Measurements from ENCODE around the gene CHRM2.

CHRM2 gene

DNA sequence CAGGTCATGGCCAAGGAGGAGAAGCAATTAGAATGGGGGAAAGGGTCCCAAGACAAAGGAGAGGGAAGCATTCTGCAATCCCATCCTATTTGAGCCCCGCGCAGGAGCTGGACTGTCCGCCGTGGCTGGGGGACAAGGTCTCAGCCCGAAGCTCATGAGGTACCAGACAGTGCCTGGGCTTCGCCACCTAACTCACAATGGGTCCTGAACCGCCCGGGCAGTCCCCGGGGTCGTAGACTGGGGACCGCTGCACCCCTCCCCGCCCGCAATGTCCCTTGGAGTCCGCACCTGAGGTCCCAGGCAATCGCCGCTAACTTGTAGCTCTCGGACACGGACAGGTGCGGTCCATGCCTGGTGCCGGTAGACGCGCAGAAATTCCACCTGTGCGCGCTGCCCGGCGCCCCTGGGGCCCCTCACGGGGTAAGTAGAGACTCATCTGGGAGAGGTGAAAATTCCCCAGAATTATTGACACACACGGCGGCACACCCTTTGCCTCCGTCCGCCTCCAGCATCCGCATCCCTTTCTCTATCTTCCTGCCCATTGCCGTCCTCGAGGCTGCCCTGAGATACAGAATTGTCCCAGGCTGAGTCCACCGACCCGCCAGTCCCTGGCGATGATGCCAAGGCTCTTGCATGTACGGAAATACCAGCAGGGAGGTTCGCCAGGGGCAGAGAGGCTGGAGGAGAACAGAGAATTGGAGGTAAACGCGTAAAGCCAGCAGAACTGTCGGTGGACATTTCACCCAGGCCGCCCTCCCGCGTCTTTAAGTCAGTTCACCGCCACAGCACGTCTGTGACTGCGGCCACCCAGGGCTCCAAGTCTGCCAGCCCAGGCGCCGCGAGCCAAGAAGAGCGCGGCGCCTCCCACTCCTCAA, 1.8 kb downstream of the CHRM2 start:
- no peak overlapping the region for H3K4me2 ChIP-seq

GRCh38 chr7:136870866-136871487, 2.5 kb downstream of the CHRM2 start:
- H3K36me3 ChIP-seq, result no peaks in the 10 kb centered on the region
- no peak overlapping the region for H3K27ac ChIP-seq
- no peak overlapping the region for H3K9ac ChIP-seq
- H4K20me1 ChIP-seq, result no peaks in the 10 kb centered on the region
- no peaks in the 10 kb centered on the region for H3K4me1 ChIP-seq
- no peak for TF ChIP-seq Cebpa-rat (IDR thresholded peaks at IDR 0.05)
- H3K27me3 ChIP-seq, result no peaks in the 10 kb centered on the region
- peaks cover 31% of the 10 kb centered on the region for H3K9me3 ChIP-seq
- H3K4me3 ChIP-seq, result no peak overlapping the region
- H3K4me2 ChIP-seq, result no peak overlapping the region

More for the DNA sequence above, 1.8 kb downstream of the CHRM2 start:
- Histone ChIP-seq H3K4me1 (no peaks in the 10 kb centered on the region), H4K20me1 (no peaks in the 10 kb centered on the region), H3K9ac (no peak overlapping the region), H3K27me3 (no peaks in the 10 kb centered on the region), H3K27ac (no peak overlapping the region), H3K4me3 (no peak overlapping the region), H3K36me3 (no peaks in the 10 kb centered on the region), H3K9me3 (peaks cover 31% of the 10 kb centered on the region)
- TF ChIP-seq Cebpa-rat (IDR thresholded peaks at IDR 0.05), result no peak

GRCh38 chr7:136874393-136875032, 6.1 kb downstream of the CHRM2 start:
- Histone ChIP-seq H3K27me3 (no peaks in the 10 kb centered on the region), H3K9ac (no peak overlapping the region), H3K27ac (no peak overlapping the region), H3K36me3 (no peaks in the 10 kb centered on the region), H3K4me1 (no peaks in the 10 kb centered on the region), H4K20me1 (no peaks in the 10 kb centered on the region), H3K4me3 (no peak overlapping the region), H3K4me2 (no peak overlapping the region), H3K9me3 (peaks cover 20% of the 10 kb centered on the region)
- no peak for TF ChIP-seq Cebpa-rat (IDR thresholded peaks at IDR 0.05)

GRCh38 chr7:136877509-136877908, 9.1 kb downstream of the CHRM2 start:
- Histone ChIP-seq H3K4me3 (no peak overlapping the region), H3K9me3 (no peaks in the 10 kb centered on the region), H3K27ac (no peak overlapping the region), H4K20me1 (no peaks in the 10 kb centered on the region), H3K4me1 (no peaks in the 10 kb centered on the region), H3K27me3 (no peaks in the 10 kb centered on the region), H3K4me2 (no peak overlapping the region), H3K36me3 (no peaks in the 10 kb centered on the region), H3K9ac (no peak overlapping the region)
- TF ChIP-seq Cebpa-rat (IDR thresholded peaks at IDR 0.05), result no peak

- TF ChIP-seq Cebpa-rat (IDR thresholded peaks at IDR 0.05), result no peak
- H3K9me3 ChIP-seq, result no peaks in the 10 kb centered on the region
Measured at GRCh38 chr7:136877990-136878389, 9.5 kb downstream of the CHRM2 start.

GRCh38 chr7:136878878-136879277, 10.4 kb downstream of the CHRM2 start:
- no peak for TF ChIP-seq Cebpa-rat (IDR thresholded peaks at IDR 0.05)
- no peak overlapping the region for H3K4me3 ChIP-seq
- no peak overlapping the region for H3K27ac ChIP-seq
- no peaks in the 10 kb centered on the region for H3K4me1 ChIP-seq
- no peak overlapping the region for H3K9ac ChIP-seq
- H3K4me2 ChIP-seq, result no peak overlapping the region
- no peaks in the 10 kb centered on the region for H3K36me3 ChIP-seq
- H4K20me1 ChIP-seq, result no peaks in the 10 kb centered on the region
- H3K27me3 ChIP-seq, result no peaks in the 10 kb centered on the region
- H3K9me3 ChIP-seq, result no peaks in the 10 kb centered on the region

More at GRCh38 chr7:136877990-136878389, 9.5 kb downstream of the CHRM2 start:
- Histone ChIP-seq H3K4me2 (no peak overlapping the region), H3K27ac (no peak overlapping the region), H3K27me3 (no peaks in the 10 kb centered on the region), H3K9ac (no peak overlapping the region), H3K4me1 (no peaks in the 10 kb centered on the region), H3K4me3 (no peak overlapping the region), H4K20me1 (no peaks in the 10 kb centered on the region), H3K36me3 (no peaks in the 10 kb centered on the region)

DNA sequence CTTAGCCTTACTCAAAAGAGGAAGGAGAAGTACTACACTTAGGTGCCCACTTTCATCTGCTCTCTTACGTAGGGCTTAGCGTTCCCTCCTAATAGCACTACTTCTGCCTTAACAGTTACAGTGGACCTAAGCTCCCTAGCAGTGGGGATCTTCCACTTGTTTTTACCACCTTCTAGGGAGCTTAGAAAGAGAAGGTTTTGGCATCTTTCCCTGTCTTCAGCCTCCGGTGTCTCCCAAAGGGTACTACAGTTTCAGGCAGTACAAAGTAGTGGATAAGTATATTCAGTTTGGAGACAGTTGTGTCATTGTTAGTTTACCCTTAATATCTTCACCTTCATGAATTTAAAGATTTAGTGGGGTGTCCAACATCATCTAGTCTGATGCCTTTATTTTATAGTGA, 14.6 kb downstream of the CHRM2 start:
- Histone ChIP-seq H3K9me3 (no peaks in the 10 kb centered on the region), H3K4me2 (no peak overlapping the region), H3K4me3 (no peak overlapping the region), H3K9ac (no peak overlapping the region), H3K36me3 (no peaks in the 10 kb centered on the region), H3K27ac (no peak overlapping the region), H4K20me1 (no peaks in the 10 kb centered on the region), H3K27me3 (no peaks in the 10 kb centered on the region), H3K4me1 (no peaks in the 10 kb centered on the region)
- no peak for TF ChIP-seq Cebpa-rat (IDR thresholded peaks at IDR 0.05)

DNA sequence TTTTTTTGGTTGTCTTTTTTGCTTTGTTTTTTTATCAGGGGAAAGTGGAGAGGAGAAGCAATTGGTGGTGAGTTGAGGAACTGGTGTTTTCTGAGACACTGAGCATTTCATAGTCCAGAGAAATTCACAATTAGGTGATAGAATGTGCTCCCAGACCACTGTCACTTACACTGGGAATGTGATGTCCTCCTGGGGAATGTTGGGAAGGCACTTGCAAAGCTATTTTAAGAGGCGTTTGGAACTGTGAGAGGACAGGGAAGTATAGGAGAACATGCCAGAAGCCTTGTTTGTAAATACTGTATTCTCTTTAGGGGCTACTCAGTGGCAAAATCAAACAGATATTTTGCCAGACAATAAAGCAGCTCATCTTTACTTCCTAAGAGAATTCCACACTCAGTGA, 16.0 kb downstream of the CHRM2 start:
- Histone ChIP-seq H3K4me2 (no peak overlapping the region), H3K27ac (no peak overlapping the region), H3K27me3 (no peaks in the 10 kb centered on the region), H3K9me3 (no peaks in the 10 kb centered on the region), H3K9ac (no peak overlapping the region), H4K20me1 (no peaks in the 10 kb centered on the region), H3K36me3 (no peaks in the 10 kb centered on the region), H3K4me3 (no peak overlapping the region), H3K4me1 (no peaks in the 10 kb centered on the region)
- TF ChIP-seq Cebpa-rat (IDR thresholded peaks at IDR 0.05), result no peak

DNA sequence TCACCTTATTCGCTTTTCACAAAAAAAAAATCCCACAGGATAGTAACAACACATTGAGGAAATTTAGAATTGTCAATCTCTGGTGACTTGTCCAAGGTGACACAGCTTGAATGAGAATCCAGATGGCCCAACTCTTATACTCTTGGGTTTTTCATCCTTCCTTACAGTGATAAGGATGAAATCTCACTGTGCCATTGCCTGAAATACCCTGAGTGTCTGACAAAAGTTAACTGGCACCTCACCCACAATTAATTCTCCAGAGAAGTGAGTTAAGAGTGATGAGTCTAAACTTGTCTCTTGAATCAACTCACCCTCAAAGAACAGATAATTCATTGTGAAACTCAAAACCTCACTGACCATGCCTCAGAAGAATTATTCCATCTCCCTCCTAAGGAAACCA, 18.9 kb downstream of the CHRM2 start:
- H4K20me1 ChIP-seq, result no peaks in the 10 kb centered on the region
- H3K36me3 ChIP-seq, result no peaks in the 10 kb centered on the region
- no peaks in the 10 kb centered on the region for H3K27me3 ChIP-seq
- H3K27ac ChIP-seq, result no peak overlapping the region
- no peak overlapping the region for H3K9ac ChIP-seq
- no peaks in the 10 kb centered on the region for H3K9me3 ChIP-seq
- H3K4me2 ChIP-seq, result no peak overlapping the region
- TF ChIP-seq Cebpa-rat (IDR thresholded peaks at IDR 0.05), result no peak
- H3K4me1 ChIP-seq, result no peaks in the 10 kb centered on the region
- H3K4me3 ChIP-seq, result no peak overlapping the region

GRCh38 chr7:136890399-136890798, 21.9 kb downstream of the CHRM2 start:
- H3K36me3 ChIP-seq, result no peaks in the 10 kb centered on the region
- H3K4me3 ChIP-seq, result no peak overlapping the region
- no peak overlapping the region for H3K4me2 ChIP-seq
- H3K27me3 ChIP-seq, result no peaks in the 10 kb centered on the region
- no peaks in the 10 kb centered on the region for H4K20me1 ChIP-seq
- H3K9me3 ChIP-seq, result no peaks in the 10 kb centered on the region
- no peak overlapping the region for H3K27ac ChIP-seq
- no peak for TF ChIP-seq Cebpa-rat (IDR thresholded peaks at IDR 0.05)
- H3K9ac ChIP-seq, result no peak overlapping the region
- no peaks in the 10 kb centered on the region for H3K4me1 ChIP-seq

Measured in BLaER1 (cell line).